Activated CD4-positive, alpha-beta T cell treated with anti-CD3 and anti-CD28 coated beads, Interleukin-2, amount 50 U/mL, for 1 hour (primary cell): ENCODE results near the gene KRAS.
"Not testable (repeated sequence)": the region's sequence is repeated elsewhere in the genome, so short reads cannot be mapped to it uniquely, and the experiment has no call there.

Experiments
- DNase-seq: peaks from one replicate; pipeline ENCODE4 v3.0.0-alpha.2; 2020

The KRAS gene

GRCh38 chr12:25250744-25251730 is at the start of gene KRAS:
Gene KRAS, minus strand, starts transcription at chr12:25250929.
- peak; percentile 91 for DNase-seq

GRCh38 chr12:25296381-25296780 is 45.7 kb upstream of the KRAS start:
- DNase-seq, result no peak

GRCh38 chr12:25295361-25295760 is 44.6 kb upstream of the KRAS start:
- no peak for DNase-seq

- DNase-seq, result no peak
These were observed 42.9 kb upstream of the KRAS start for GRCh38 chr12:25293653-25294052.

- DNase-seq, result not testable (repeated sequence)
These were observed 42.1 kb upstream of the KRAS start for GRCh38 chr12:25292810-25293221.

GRCh38 chr12:25287610-25288009 is 36.9 kb upstream of the KRAS start:
- no peak for DNase-seq

- DNase-seq, result no peak
These were observed 36.1 kb upstream of the KRAS start for GRCh38 chr12:25286837-25287236.

GRCh38 chr12:25284024-25284423 is 33.3 kb upstream of the KRAS start:
- DNase-seq, result no peak

GRCh38 chr12:25283006-25283405 is 32.3 kb upstream of the KRAS start:
- no peak for DNase-seq

GRCh38 chr12:25280082-25280481 is 29.4 kb upstream of the KRAS start:
- no peak for DNase-seq

GRCh38 chr12:25278269-25278668 is 27.5 kb upstream of the KRAS start:
- no peak for DNase-seq

- peak; percentile 4 for DNase-seq
These were observed 25.6 kb upstream of the KRAS start for GRCh38 chr12:25276199-25276937.

- no peak for DNase-seq
These were observed 20.9 kb upstream of the KRAS start for GRCh38 chr12:25271486-25272098.

- no peak for DNase-seq
These were observed 19.0 kb upstream of the KRAS start for GRCh38 chr12:25269701-25270100.

GRCh38 chr12:25266497-25266896 is 15.8 kb upstream of the KRAS start:
- no peak for DNase-seq

- DNase-seq, result no peak
These were observed 14.1 kb upstream of the KRAS start for GRCh38 chr12:25264862-25265261.

GRCh38 chr12:25264114-25264513 is 13.4 kb upstream of the KRAS start:
- DNase-seq, result no peak

GRCh38 chr12:25263594-25263993 is 12.9 kb upstream of the KRAS start:
- no peak for DNase-seq

GRCh38 chr12:25262389-25263074 is 11.8 kb upstream of the KRAS start:
- no peak for DNase-seq

- DNase-seq, result no peak
These were observed 7.0 kb upstream of the KRAS start for GRCh38 chr12:25257590-25258324.

GRCh38 chr12:25256826-25257225 is 6.1 kb upstream of the KRAS start:
- no peak for DNase-seq

- no peak for DNase-seq
These were observed 5.3 kb upstream of the KRAS start for GRCh38 chr12:25256005-25256404.
